Uterus (tissue), 2 donors: ENCODE data around the gene CRYGC.

Source experiments
- CTCF ChIP-seq, 4 experiments: fragments of 200-600 bp in 2 of 4; fragments of 450-650 bp in 2 of 4; sonication (generic) in 2 of 4; IDR thresholded peaks; one replicate each; pipeline ENCODE4 v1.5.1; 2016 to 2019; ENCODE audit warnings: antibody characterized with exemption in 4 of 4, mild to moderate bottlenecking in 2 of 4, moderate library complexity in 1 of 4
- POLR2A ChIP-seq, 2 donors: fragments of 450-650 bp; IDR thresholded peaks; one replicate each; pipeline ENCODE4 v1.6.1; 2016; ENCODE audit warnings: antibody characterized with exemption in 2 of 2, mild to moderate bottlenecking in 1 of 2, moderate library complexity in 1 of 2

GRCh38 chr2:208122248-208122647, 7.4 kb downstream of the CRYGC start:
- no peak for TF ChIP-seq CTCF (IDR thresholded peaks at IDR 0.05)
- TF ChIP-seq POLR2A (IDR thresholded peaks at IDR 0.05): no peak
